A673 (cell line): ENCODE results near the gene CNNM1. TPM values are rescaled to one million over a fixed set of nuclear protein-coding genes. Genes with fewer than 3 reads are reported as not detected.

ENCODE experiments used
- BruUV-seq: library from RNA; stranded (reverse); fragments of 400-500 nt; replicated peaks from 2 replicates; lab custom pipeline; 2021; lab: Mats Ljungman, UMichigan
- CTCF ChIA-PET: fragments of 300-600 bp; sonication (Branson Sonifier 250); formaldehyde crosslinking; loops from one replicate; lab custom pipeline; 2022; ENCODE audit warnings: antibody characterized with exemption; lab: Charles Lee
- POLR2A ChIA-PET: fragments of 300-600 bp; sonication (Branson Sonifier 250); formaldehyde crosslinking; loops from one replicate; lab custom pipeline; 2022; ENCODE audit warnings: antibody characterized with exemption; ENCODE audit not compliant: low non-redundant PET; lab: Charles Lee
- DNase-seq: peaks from one replicate; pipeline ENCODE4 v3.0.0-alpha.2; 2015; ENCODE audit warnings: low spot score
- H3K27ac ChIP-seq: fragments of 200-600 bp; sonication (generic); 2 replicates; pipeline ENCODE4 v1.5.1; 2016; ENCODE audit warnings: mixed run types, low read depth, mild to moderate bottlenecking, mixed read lengths, antibody characterized with exemption, low read length; ENCODE audit not compliant: poor library complexity, severe bottlenecking
- H3K27me3 ChIP-seq: fragments of 200-600 bp; sonication (generic); replicated peaks from 2 replicates; pipeline ENCODE4 v1.6.1; 2017; ENCODE audit warnings: mixed run types, low read depth, mild to moderate bottlenecking, mixed read lengths, antibody characterized with exemption, low read length; ENCODE audit not compliant: insufficient read depth, poor library complexity
- H3K36me3 ChIP-seq: fragments of 200-600 bp; sonication (generic); 2 replicates; pipeline ENCODE4 v1.6.1; 2016; ENCODE audit warnings: mixed run types, mild to moderate bottlenecking, mixed read lengths, antibody characterized with exemption, low read length; ENCODE audit not compliant: insufficient read depth, poor library complexity, severe bottlenecking
- H3K4me1 ChIP-seq: fragments of 200-600 bp; sonication (generic); 2 replicates; pipeline ENCODE4 v1.6.1; 2017; ENCODE audit warnings: mixed run types, mild to moderate bottlenecking, mixed read lengths, antibody characterized with exemption, low read length; ENCODE audit not compliant: insufficient read depth, poor library complexity, severe bottlenecking
- H3K4me3 ChIP-seq: fragments of 200-600 bp; sonication (generic); 2 replicates; pipeline ENCODE4 v1.5.1; 2016; ENCODE audit warnings: low read depth, mixed run types, mild to moderate bottlenecking, mixed read lengths, low read length; ENCODE audit not compliant: poor library complexity, severe bottlenecking
- H3K9me3 ChIP-seq: fragments of 200-600 bp; sonication (generic); 2 replicates; pipeline ENCODE4 v1.6.1; 2016; ENCODE audit warnings: mixed run types, low read depth, mild to moderate bottlenecking, mixed read lengths, antibody characterized with exemption, low read length; ENCODE audit not compliant: poor library complexity, severe bottlenecking
- EZH2 ChIP-seq: fragments of 200-600 bp; sonication (generic); IDR thresholded peaks from 2 replicates; pipeline ENCODE4 v1.6.1; 2017; ENCODE audit warnings: borderline replicate concordance, low read depth, mild to moderate bottlenecking, mixed read lengths, antibody characterized with exemption, low read length; ENCODE audit not compliant: poor library complexity, severe bottlenecking
- intact Hi-C: fragments of 100-400 bp; cut with micrococcal nuclease; formaldehyde crosslinking; loops from one replicate; pipeline ENCODE4 v1.10.0; 2022; ENCODE audit not compliant: unreplicated experiment
- total RNA-seq: library from RNA; stranded (reverse); gene quantifications from 2 replicates; pipeline ENCODE4 v1.2.3, GENCODE V29; 2021
- TF ChIP-seq, protein P1 (sequence below): fragments of 300-800, 200-600 bp; sonication (generic); conservative IDR thresholded peaks from 2 replicates; pipeline ENCODE4 v1.5.1; 2017; ENCODE audit warnings: low read depth, mild to moderate bottlenecking, antibody characterized with exemption, low read length, moderate library complexity, mixed read lengths

CNNM1 gene
- total RNA-seq, 1 experiment from 2014 or later: 0.73 TPM

GRCh38 chr10:99410146-99410545, 81.0 kb downstream of the CNNM1 start:
- Histone ChIP-seq H3K4me3 (no peak overlapping the region), H3K36me3 (peaks cover 19% of the 10 kb centered on the region), H3K27me3 (no peaks in the 10 kb centered on the region), H3K27ac (no peak overlapping the region), H3K9me3 (no peaks in the 10 kb centered on the region), H3K4me1 (peaks cover 14% of the 10 kb centered on the region)
- no TSS peak for BruUV-seq
- intact Hi-C loops: no loop called here
- TF ChIP-seq EZH2: no peak
- TF ChIP-seq, protein P1, sequence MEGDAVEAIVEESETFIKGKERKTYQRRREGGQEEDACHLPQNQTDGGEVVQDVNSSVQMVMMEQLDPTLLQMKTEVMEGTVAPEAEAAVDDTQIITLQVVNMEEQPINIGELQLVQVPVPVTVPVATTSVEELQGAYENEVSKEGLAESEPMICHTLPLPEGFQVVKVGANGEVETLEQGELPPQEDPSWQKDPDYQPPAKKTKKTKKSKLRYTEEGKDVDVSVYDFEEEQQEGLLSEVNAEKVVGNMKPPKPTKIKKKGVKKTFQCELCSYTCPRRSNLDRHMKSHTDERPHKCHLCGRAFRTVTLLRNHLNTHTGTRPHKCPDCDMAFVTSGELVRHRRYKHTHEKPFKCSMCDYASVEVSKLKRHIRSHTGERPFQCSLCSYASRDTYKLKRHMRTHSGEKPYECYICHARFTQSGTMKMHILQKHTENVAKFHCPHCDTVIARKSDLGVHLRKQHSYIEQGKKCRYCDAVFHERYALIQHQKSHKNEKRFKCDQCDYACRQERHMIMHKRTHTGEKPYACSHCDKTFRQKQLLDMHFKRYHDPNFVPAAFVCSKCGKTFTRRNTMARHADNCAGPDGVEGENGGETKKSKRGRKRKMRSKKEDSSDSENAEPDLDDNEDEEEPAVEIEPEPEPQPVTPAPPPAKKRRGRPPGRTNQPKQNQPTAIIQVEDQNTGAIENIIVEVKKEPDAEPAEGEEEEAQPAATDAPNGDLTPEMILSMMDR: no peak
- POLR2A ChIA-PET: no interaction called here
- peak; percentile 20 for DNase-seq
- CTCF ChIA-PET: interaction anchor here (0.6 kb wide), 1 partner anchor 193 kb away, joined by 3 read pairs; no protein-coding TSS in a partner anchor

DNA sequence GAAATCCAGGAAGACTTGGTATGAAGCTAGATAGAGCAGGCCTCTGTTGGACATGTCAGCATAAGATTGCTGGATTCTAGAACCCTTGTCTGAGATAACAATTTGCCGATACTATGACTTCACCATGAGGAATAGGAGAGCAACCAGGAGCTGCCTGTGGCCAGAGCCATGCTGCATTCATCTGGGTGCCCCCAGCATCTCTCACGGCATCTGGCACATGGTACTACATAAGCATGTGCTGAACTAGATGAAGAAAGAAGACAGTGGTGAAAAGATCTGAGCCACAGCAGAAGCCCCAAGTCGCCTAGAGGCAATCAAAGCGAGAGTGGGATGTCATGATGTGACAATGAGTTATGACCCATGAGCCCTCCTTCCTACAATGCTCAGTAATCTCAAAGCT, 81.7 kb downstream of the CNNM1 start:
- H3K9me3 ChIP-seq: no peaks in the 10 kb centered on the region
- TF ChIP-seq, protein P1: no peak
- TF ChIP-seq EZH2: no peak
- intact Hi-C loops: no loop called here
- no TSS peak for BruUV-seq
- H3K27me3 ChIP-seq: no peaks in the 10 kb centered on the region
- CTCF ChIA-PET: no interaction called here
- H3K4me3 ChIP-seq: no peak overlapping the region
- no peak overlapping the region for H3K27ac ChIP-seq
- H3K36me3 ChIP-seq: peaks cover 12% of the 10 kb centered on the region
- POLR2A ChIA-PET: no interaction called here
- DNase-seq: no peak
- H3K4me1 ChIP-seq: peaks cover 14% of the 10 kb centered on the region

DNA sequence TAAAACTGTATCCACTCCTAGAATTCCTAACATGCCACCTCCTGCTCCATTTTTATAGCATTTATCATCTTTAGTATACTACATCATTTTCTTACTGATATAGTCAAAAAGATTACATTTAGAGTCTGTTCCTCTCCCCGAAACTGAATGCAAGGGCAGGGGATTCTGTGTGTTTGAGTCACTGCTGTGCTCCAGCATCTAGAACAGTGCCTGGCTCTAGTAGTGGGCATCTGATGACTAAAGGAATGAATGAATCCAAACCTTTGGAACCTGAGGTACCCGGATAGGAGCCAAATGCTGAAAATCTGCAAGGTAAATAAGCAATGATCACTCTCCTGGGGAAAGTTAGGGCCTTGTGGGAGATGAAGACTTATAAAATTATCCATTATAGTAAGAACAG, 82.4 kb downstream of the CNNM1 start:
- Histone ChIP-seq H3K27me3 (no peaks in the 10 kb centered on the region), H3K4me1 (peaks cover 14% of the 10 kb centered on the region), H3K27ac (no peak overlapping the region), H3K4me3 (no peak overlapping the region), H3K36me3 (peaks cover 5% of the 10 kb centered on the region), H3K9me3 (no peaks in the 10 kb centered on the region)
- no peak for TF ChIP-seq EZH2
- TF ChIP-seq, protein P1: no peak
- intact Hi-C loops: no loop called here
- BruUV-seq: no TSS peak
- CTCF ChIA-PET: no interaction called here
- no peak for DNase-seq
- POLR2A ChIA-PET: no interaction called here
